ENCODE measurements around the gene RPS6KB1. TPM values are rescaled to one million over a fixed set of nuclear protein-coding genes. Genes with fewer than 3 reads are reported as not detected.

Gene RPS6KB1
- polyA plus RNA-seq, 3 donors = 15.8 to 15.9 (median 15.9) TPM

GRCh38 chr17:59856859-59857794, 35.8 kb upstream of the RPS6KB1 start:
- Mint-ChIP-seq H3K4me1 (peaks cover 49% of the 10 kb centered on the region), H3K27ac (no peak overlapping the region), H3K36me3 (peaks cover 13 to 22% of the 10 kb centered on the region in 2 donors), H3K4me3 (no peak overlapping the region), H3K27me3 (ENCODE audit: low read depth in 3 of 3) (no peaks in the 10 kb centered on the region), H3K9me3 (no peaks in the 10 kb centered on the region)
- Histone ChIP-seq H2AFZ (ENCODE audit: insufficient read depth, low read depth, low read length, poor library complexity, severe bottlenecking) (no peak overlapping the region), H3K9ac (ENCODE audit: insufficient read depth, low read length, poor library complexity, severe bottlenecking) (no peak overlapping the region), H3K4me1 (ENCODE audit: control insufficient read depth in 1 of 2, insufficient read depth in 2 of 2, low read length in 2 of 2) (peaks cover 38 to 56% of the 10 kb centered on the region in 2 donors), H3K27me3 (ENCODE audit: control insufficient read depth in 2 of 2, insufficient read depth in 2 of 2, low read length in 2 of 2) (no peaks in the 10 kb centered on the region), H4K20me1 (ENCODE audit: insufficient read depth, low read length) (no peaks in the 10 kb centered on the region), H3K4me2 (replicated peaks; ENCODE audit: extremely low read depth, low read length, poor library complexity, severe bottlenecking) (no peak overlapping the region), H3K36me3 (replicated peaks in 1 of 2; ENCODE audit: control insufficient read depth in 1 of 2, insufficient read depth in 2 of 2, low read length in 2 of 2) (peaks cover 0 to 11% of the 10 kb centered on the region in 2 donors), H3K27ac (ENCODE audit: low read depth in 1 of 2, low read length in 2 of 2) (peak overlapping the region in 1 of 2 donors; percentile 65), H3K4me3 (replicated peaks in 1 of 3; ENCODE audit: low read depth in 2 of 3, low read length in 3 of 3) (no peak overlapping the region), H3K79me2 (ENCODE audit: insufficient read depth, low read length) (no peaks in the 10 kb centered on the region), H3K9me3 (replicated peaks in 1 of 2; ENCODE audit: control insufficient read depth in 1 of 2, insufficient read depth in 1 of 2, low read length in 2 of 2) (no peaks in the 10 kb centered on the region)
- WGBS (ENCODE audit: insufficient coverage) = 97% methylated on average over 3 of the region's 3 CpGs
- no peak for TF ChIP-seq CTCF (IDR thresholded peaks at IDR 0.05)
- no peak for DNase-seq
- intact Hi-C loops (cut with micrococcal nuclease) = no loop called here

GRCh38 chr17:59858167-59858816, 34.6 kb upstream of the RPS6KB1 start:
- peaks cover 16 to 28% of the 10 kb centered on the region in 2 donors for H3K36me3 Mint-ChIP-seq
- Histone ChIP-seq H3K9ac (ENCODE audit: insufficient read depth, low read length, poor library complexity, severe bottlenecking) (no peak overlapping the region), H3K79me2 (ENCODE audit: insufficient read depth, low read length) (no peaks in the 10 kb centered on the region), H2AFZ (ENCODE audit: insufficient read depth, low read depth, low read length, poor library complexity, severe bottlenecking) (no peak overlapping the region), H4K20me1 (ENCODE audit: insufficient read depth, low read length) (no peaks in the 10 kb centered on the region), H3K27me3 (ENCODE audit: control insufficient read depth in 2 of 2, insufficient read depth in 2 of 2, low read length in 2 of 2) (no peaks in the 10 kb centered on the region), H3K27ac (ENCODE audit: low read depth in 1 of 2, low read length in 2 of 2) (no peak overlapping the region), H3K4me3 (replicated peaks in 1 of 3; ENCODE audit: low read depth in 2 of 3, low read length in 3 of 3) (no peak overlapping the region), H3K9me3 (replicated peaks in 1 of 2; ENCODE audit: control insufficient read depth in 1 of 2, insufficient read depth in 1 of 2, low read length in 2 of 2) (no peaks in the 10 kb centered on the region), H3K4me1 (ENCODE audit: control insufficient read depth in 1 of 2, insufficient read depth in 2 of 2, low read length in 2 of 2) (peaks cover 27 to 44% of the 10 kb centered on the region in 2 donors), H3K4me2 (replicated peaks; ENCODE audit: extremely low read depth, low read length, poor library complexity, severe bottlenecking) (no peak overlapping the region), H3K36me3 (replicated peaks in 1 of 2; ENCODE audit: control insufficient read depth in 1 of 2, insufficient read depth in 2 of 2, low read length in 2 of 2) (peaks cover 3 to 19% of the 10 kb centered on the region in 2 donors)
- no peak for DNase-seq
- no peak for TF ChIP-seq CTCF (IDR thresholded peaks at IDR 0.05)
- peak overlapping the region in 1 of 7 donors; percentile 1 for H3K27ac Mint-ChIP-seq
- no peaks in the 10 kb centered on the region for H3K27me3 Mint-ChIP-seq (ENCODE audit: low read depth in 3 of 3)
- peaks cover 37% of the 10 kb centered on the region for H3K4me1 Mint-ChIP-seq
- 100% methylated on average over 1 of the region's 5 CpGs for WGBS (ENCODE audit: insufficient coverage)
- no peak overlapping the region for H3K4me3 Mint-ChIP-seq
- no peaks in the 10 kb centered on the region for H3K9me3 Mint-ChIP-seq
- intact Hi-C loops (cut with micrococcal nuclease) = no loop called here
